Fibroblast of lung (primary cell): ENCODE data around the gene POR.

Experiments
- EZH2 ChIP-seq: IDR thresholded peaks from 2 replicates; pipeline ENCODE4 v1.5.1; 2012; ENCODE audit warnings: low read length, control low read depth, mild to moderate bottlenecking; ENCODE audit errors: missing control alignments
- TF ChIP-seq, protein P1 (sequence below), 2 donors: IDR thresholded peaks in 1 of 2; conservative IDR thresholded peaks in 1 of 2; 1 replicate in 1 of 2; 2 replicates in 1 of 2; pipeline ENCODE4 v1.5.1; 2011 to 2012; ENCODE audit warnings: low read length in 2 of 2, control low read depth in 1 of 2, inconsistent platforms in 1 of 2, low read depth in 1 of 2, mild to moderate bottlenecking in 1 of 2

DNA sequence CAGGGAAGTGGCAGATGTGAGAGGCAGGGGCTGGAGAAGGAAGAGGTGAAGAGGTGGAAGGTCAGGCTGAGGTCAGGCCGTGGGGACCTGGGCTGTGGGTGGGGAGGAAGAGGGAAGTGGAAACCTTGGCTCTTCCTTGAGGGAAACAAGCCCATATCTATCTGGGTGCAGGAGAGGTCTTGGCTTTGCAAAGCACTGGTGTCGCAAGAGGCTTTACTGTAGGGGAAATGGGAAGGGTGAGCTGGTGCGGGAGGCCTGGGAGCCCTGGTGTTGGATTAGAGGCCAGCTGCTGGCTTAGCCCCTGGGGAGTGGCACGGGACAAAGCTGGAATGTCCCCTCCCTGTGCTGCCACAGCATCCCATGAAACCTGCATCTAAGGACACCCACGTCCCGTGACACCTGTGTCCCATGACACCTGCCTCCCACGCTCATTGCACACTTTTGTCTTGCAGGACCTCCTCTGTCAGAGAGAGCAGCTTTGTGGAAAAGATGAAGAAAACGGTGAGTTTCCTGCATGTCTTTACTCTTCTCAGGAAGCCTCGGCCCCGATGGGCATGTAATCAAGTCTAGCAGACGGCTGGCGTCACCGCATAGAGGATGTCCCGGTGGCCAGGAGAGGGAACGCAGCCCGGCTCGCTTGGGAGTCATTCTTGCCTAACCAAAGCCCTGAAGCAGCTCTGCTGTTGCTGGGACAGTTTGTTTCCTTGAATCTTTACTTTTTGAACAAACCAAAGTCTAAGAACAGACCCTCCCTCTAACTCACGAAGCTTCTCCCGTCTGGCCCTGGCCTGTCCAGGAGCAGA lies 57.2 kb downstream of the POR start:
- TF ChIP-seq, protein P1, sequence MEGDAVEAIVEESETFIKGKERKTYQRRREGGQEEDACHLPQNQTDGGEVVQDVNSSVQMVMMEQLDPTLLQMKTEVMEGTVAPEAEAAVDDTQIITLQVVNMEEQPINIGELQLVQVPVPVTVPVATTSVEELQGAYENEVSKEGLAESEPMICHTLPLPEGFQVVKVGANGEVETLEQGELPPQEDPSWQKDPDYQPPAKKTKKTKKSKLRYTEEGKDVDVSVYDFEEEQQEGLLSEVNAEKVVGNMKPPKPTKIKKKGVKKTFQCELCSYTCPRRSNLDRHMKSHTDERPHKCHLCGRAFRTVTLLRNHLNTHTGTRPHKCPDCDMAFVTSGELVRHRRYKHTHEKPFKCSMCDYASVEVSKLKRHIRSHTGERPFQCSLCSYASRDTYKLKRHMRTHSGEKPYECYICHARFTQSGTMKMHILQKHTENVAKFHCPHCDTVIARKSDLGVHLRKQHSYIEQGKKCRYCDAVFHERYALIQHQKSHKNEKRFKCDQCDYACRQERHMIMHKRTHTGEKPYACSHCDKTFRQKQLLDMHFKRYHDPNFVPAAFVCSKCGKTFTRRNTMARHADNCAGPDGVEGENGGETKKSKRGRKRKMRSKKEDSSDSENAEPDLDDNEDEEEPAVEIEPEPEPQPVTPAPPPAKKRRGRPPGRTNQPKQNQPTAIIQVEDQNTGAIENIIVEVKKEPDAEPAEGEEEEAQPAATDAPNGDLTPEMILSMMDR (conservative IDR thresholded peaks at IDR 0.05 in 1 of 2, IDR thresholded peaks at IDR 0.05 in 1 of 2; ENCODE audit: low read depth in 1 of 2, low read length in 2 of 2): no peak
- no peak for TF ChIP-seq EZH2
